SK-N-SH (cell line): ENCODE measurements around the gene OR1S2. TPM values are rescaled to one million over a fixed set of nuclear protein-coding genes. Genes with fewer than 3 reads are reported as not detected.

ENCODE experiments used
- CTCF ChIA-PET: fragments of 300-600, 350-600 bp; formaldehyde crosslinking; extraction: SDS; loops from one replicate; lab custom pipeline; 2021; lab: Yijun Ruan, JAX
- POLR2A ChIA-PET: fragments of 350-600 bp; sonication (Branson Sonifier 250); formaldehyde crosslinking; extraction: SDS; loops from one replicate; lab custom pipeline; 2020; ENCODE audit warnings: antibody characterized with exemption, inconsistent platforms; lab: Yijun Ruan, JAX
- DNase-seq: peaks from one replicate; pipeline ENCODE4 v3.0.0; 2012
- H2AFZ ChIP-seq: fragments of 200-600 bp; sonication (generic); 2 replicates; pipeline ENCODE4 v1.8.1; 2016; ENCODE audit warnings: antibody characterized with exemption, mild to moderate bottlenecking, low read depth
- H3F3A ChIP-seq: fragments of 200-600 bp; sonication (generic); replicated peaks from 2 replicates; pipeline ENCODE3; 2016; ENCODE audit warnings: antibody characterized with exemption, mild to moderate bottlenecking; ENCODE audit not compliant: insufficient read depth
- H3K27ac ChIP-seq, 2 experiments: fragments of 200-500 bp in 1 of 2; fragments of 200-600 bp in 1 of 2; sonication (Bioruptor generic) in 1 of 2; sonication (generic), shearing (Covaris generic) in 1 of 2; 2 replicates each; pipeline versions ENCODE4 v1.5.1 to v1.6.1; 2014 to 2016; ENCODE audit warnings: low read depth in 2 of 2, inconsistent platforms in 1 of 2, low read length in 1 of 2, mild to moderate bottlenecking in 1 of 2, mixed read lengths in 1 of 2
- H3K27me3 ChIP-seq: fragments of 200-600 bp; sonication (generic), shearing (Covaris generic); 2 replicates; pipeline ENCODE4 v1.6.1; 2016; ENCODE audit warnings: mixed run types; ENCODE audit not compliant: insufficient read depth
- H3K36me3 ChIP-seq, 2 experiments: fragments of 200-500 bp in 1 of 2; fragments of 200-600 bp in 1 of 2; sonication (Bioruptor generic) in 1 of 2; sonication (generic) in 1 of 2; replicated peaks in 1 of 2; 2 replicates each; pipeline versions ENCODE3 to v1.5.1; 2014 to 2016; ENCODE audit warnings: low read length in 1 of 2, mild to moderate bottlenecking in 1 of 2; ENCODE audit not compliant: insufficient read depth in 2 of 2, control insufficient read depth in 1 of 2
- H3K4me1 ChIP-seq, 2 experiments: fragments of 200-500 bp in 1 of 2; fragments of 200-600 bp in 1 of 2; sonication (Bioruptor generic) in 1 of 2; sonication (generic), shearing (Covaris generic) in 1 of 2; 2 replicates each; pipeline versions ENCODE4 v1.5.1 to v1.6.1; 2014 to 2016; ENCODE audit warnings: low read depth in 1 of 2, low read length in 1 of 2, mixed run types in 1 of 2; ENCODE audit not compliant: insufficient read depth in 2 of 2, control insufficient read depth in 1 of 2
- H3K4me2 ChIP-seq: fragments of 200-600 bp; sonication (generic), shearing (Covaris generic); 2 replicates; pipeline ENCODE4 v1.6.1; 2017; ENCODE audit warnings: mixed run types
- H3K4me3 ChIP-seq, 2 experiments: fragments of 200-500 bp in 1 of 2; fragments of 200-600 bp in 1 of 2; sonication (Bioruptor generic) in 1 of 2; sonication (generic), shearing (Covaris generic) in 1 of 2; 2 replicates each; pipeline versions ENCODE4 v1.5.1 to v1.8.1; 2014 to 2016; ENCODE audit warnings: low read depth in 2 of 2, inconsistent platforms in 1 of 2, low read length in 1 of 2, mild to moderate bottlenecking in 1 of 2, mixed read lengths in 1 of 2, moderate library complexity in 1 of 2
- H3K79me2 ChIP-seq: fragments of 200-600 bp; sonication (generic); 2 replicates; pipeline ENCODE4 v1.8.1; 2017; ENCODE audit warnings: mild to moderate bottlenecking; ENCODE audit not compliant: insufficient read depth
- H3K9ac ChIP-seq: fragments of 200-600 bp; sonication (generic); 2 replicates; pipeline ENCODE4 v1.6.1; 2017; ENCODE audit warnings: mixed run types
- H3K9me2 ChIP-seq: fragments of 200-600 bp; sonication (generic); 2 replicates; pipeline ENCODE4 v1.6.1; 2017; ENCODE audit warnings: mixed run types
- H3K9me3 ChIP-seq: fragments of 200-600 bp; sonication (generic); 2 replicates; pipeline ENCODE4 v1.6.1; 2017; ENCODE audit warnings: mixed run types, mild to moderate bottlenecking, moderate library complexity
- H4K20me1 ChIP-seq: fragments of 200-600 bp; sonication (generic); 2 replicates; pipeline ENCODE4 v1.6.1; 2017; ENCODE audit warnings: mild to moderate bottlenecking, mixed run types; ENCODE audit not compliant: insufficient read depth
- CTCF ChIP-seq: fragments of 200-600 bp; sonication (generic); IDR thresholded peaks from 2 replicates; pipeline ENCODE4 v1.6.1; 2017; ENCODE audit warnings: antibody characterized with exemption, mild to moderate bottlenecking, moderate library complexity
- ELF1 ChIP-seq: IDR thresholded peaks from 2 replicates; pipeline ENCODE4 v1.4.0; 2012
- FOSL2 ChIP-seq: IDR thresholded peaks from 2 replicates; pipeline ENCODE4 v1.4.0; 2012; ENCODE audit warnings: low read depth, mild to moderate bottlenecking, moderate library complexity, borderline replicate concordance
- FOXJ3 ChIP-seq: sonication (generic); formaldehyde crosslinking; IDR thresholded peaks from 2 replicates; pipeline ENCODE4 v1.5.1; 2020; ENCODE audit warnings: mild to moderate bottlenecking, missing genetic modification reagents
- FOXM1 ChIP-seq: IDR thresholded peaks from 2 replicates; pipeline ENCODE4 v1.4.0; 2012; ENCODE audit warnings: low read depth, mild to moderate bottlenecking
- GABPA ChIP-seq: IDR thresholded peaks from 2 replicates; pipeline ENCODE4 v1.4.0; 2012; ENCODE audit warnings: low read depth, mild to moderate bottlenecking
- IRF3 ChIP-seq: fragments of 150-350 bp; IDR thresholded peaks from 2 replicates; pipeline ENCODE4 v1.6.1; 2016; ENCODE audit warnings: mild to moderate bottlenecking, low read depth, low read length
- JUND ChIP-seq: IDR thresholded peaks from 2 replicates; pipeline ENCODE4 v1.4.0; 2012
- MAX ChIP-seq: IDR thresholded peaks from 2 replicates; pipeline ENCODE4 v1.4.0; 2012; ENCODE audit warnings: low read depth
- MEF2A ChIP-seq: IDR thresholded peaks from 2 replicates; pipeline ENCODE4 v1.4.0; 2012; ENCODE audit warnings: low read depth, borderline replicate concordance
- NFIC ChIP-seq: IDR thresholded peaks from 2 replicates; pipeline ENCODE4 v1.4.0; 2012; ENCODE audit warnings: borderline replicate concordance
- PBX3 ChIP-seq: IDR thresholded peaks from 2 replicates; pipeline ENCODE4; 2012
- RXRA ChIP-seq: IDR thresholded peaks from 2 replicates; pipeline ENCODE4 v1.4.0; 2012; ENCODE audit warnings: low read depth, mild to moderate bottlenecking, borderline replicate concordance
- SMC3 ChIP-seq: IDR thresholded peaks from 2 replicates; pipeline ENCODE4 v1.6.1; 2012; ENCODE audit warnings: low read depth, low read length, improper control_type of control experiment
- TAF1 ChIP-seq: IDR thresholded peaks from 2 replicates; pipeline ENCODE4 v1.6.1; 2012; ENCODE audit warnings: low read depth, mild to moderate bottlenecking, low read length, moderate library complexity, borderline replicate concordance
- TCF12 ChIP-seq: IDR thresholded peaks from 2 replicates; pipeline ENCODE4 v1.4.0; 2012
- TEAD4 ChIP-seq: IDR thresholded peaks from 2 replicates; pipeline ENCODE4 v1.4.0; 2012; ENCODE audit warnings: mild to moderate bottlenecking, borderline replicate concordance; ENCODE audit not compliant: insufficient read depth
- ZBTB33 ChIP-seq: IDR thresholded peaks from 2 replicates; pipeline ENCODE4 v1.4.0; 2012; ENCODE audit warnings: low read depth, borderline replicate concordance
- WGBS: methylation state at CpG from one replicate; pipeline ENCODE4 v1.1.6; 2017; ENCODE audit warnings: low lambda C conversion rate; 5-methylcytosine and 5-hydroxymethylcytosine counted together
- polyA plus RNA-seq, 3 experiments: library from polyadenylated mRNA; depleted of rRNA; stranded (reverse); fragments of >200 nt; gene quantifications; 2 replicates each; pipeline ENCODE4 v1.2.3, GENCODE V29; 2012

The OR1S2 gene
- polyA plus RNA-seq, 1 of the 3 experiments (the other 2 are of a cell fraction) = not detected

GRCh38 chr11:58243954-58244353, 40.0 kb upstream of the OR1S2 start:
- DNase-seq = no peak
- 9% methylated on average over 2 of the region's 2 CpGs for WGBS
- Histone ChIP-seq H3K4me1 (no peaks in the 10 kb centered on the region), H3K4me3 (no peak overlapping the region), H3K79me2 (no peaks in the 10 kb centered on the region), H3K36me3 (no peaks in the 10 kb centered on the region), H3K9ac (no peak overlapping the region), H3K4me2 (no peak overlapping the region), H2AFZ (no peak overlapping the region), H3K27me3 (no peaks in the 10 kb centered on the region), H3K27ac (no peak overlapping the region), H3K9me3 (no peaks in the 10 kb centered on the region), H3F3A (no peaks in the 10 kb centered on the region), H3K9me2 (no peaks in the 10 kb centered on the region), H4K20me1 (no peaks in the 10 kb centered on the region)
- TF ChIP-seq MEF2A (no peak), TEAD4 (no peak), MAX (no peak), FOXJ3 (CRISPR knock-in tag) (no peak), PBX3 (no peak), GABPA (no peak), FOXM1 (no peak), JUND (no peak), TAF1 (no peak)
- ChIA-PET CTCF (no interaction called here), POLR2A (no interaction called here)

GRCh38 chr11:58227956-58228615, 24.1 kb upstream of the OR1S2 start:
- Histone ChIP-seq H3K27ac (no peak overlapping the region), H3K9ac (no peak overlapping the region), H3K9me3 (no peaks in the 10 kb centered on the region), H3K36me3 (no peaks in the 10 kb centered on the region), H3K27me3 (peaks cover 12% of the 10 kb centered on the region; the same call in 1 of the 2 replicates), H3K4me3 (no peak overlapping the region), H3K9me2 (no peaks in the 10 kb centered on the region), H3K4me2 (no peak overlapping the region), H3K79me2 (no peaks in the 10 kb centered on the region), H4K20me1 (no peaks in the 10 kb centered on the region), H3K4me1 (no peaks in the 10 kb centered on the region), H2AFZ (no peak overlapping the region), H3F3A (no peaks in the 10 kb centered on the region)
- ChIA-PET POLR2A (no interaction called here), CTCF (no interaction called here)
- DNase-seq = no peak
- WGBS = 31% methylated on average over 32 of the region's 32 CpGs
- no peak for TF ChIP-seq SMC3
- no peak for TF ChIP-seq ELF1
- TF ChIP-seq PBX3 = no peak
- TF ChIP-seq FOXM1 = no peak
- no peak for TF ChIP-seq GABPA
- TF ChIP-seq NFIC = no peak
- TF ChIP-seq RXRA = no peak
- TF ChIP-seq ZBTB33 = no peak
- no peak for TF ChIP-seq FOXJ3 (CRISPR knock-in tag)
- TF ChIP-seq FOSL2 = no peak
- TF ChIP-seq IRF3 = no peak
- TF ChIP-seq TCF12 = no peak
- no peak for TF ChIP-seq CTCF
- TF ChIP-seq MEF2A = no peak
